HL-60 (cell line): ENCODE measurements around the gene ZNF410.

Source experiments
- GABPA ChIP-seq: IDR thresholded peaks from 2 replicates; pipeline ENCODE4 v1.6.1; 2012; ENCODE audit warnings: low read depth
- POLR2AphosphoS5 ChIP-seq: IDR thresholded peaks from 2 replicates; pipeline ENCODE4 v1.6.1; 2012; ENCODE audit warnings: low read depth
- SPI1 ChIP-seq: IDR thresholded peaks from 2 replicates; pipeline ENCODE4 v1.6.1; 2012; ENCODE audit warnings: low read depth, mild to moderate bottlenecking, borderline replicate concordance
- TF ChIP-seq, protein P1 (sequence below): IDR thresholded peaks from one replicate; pipeline ENCODE4 v1.5.1; 2011; ENCODE audit warnings: low read length, control low read depth, inconsistent platforms; ENCODE audit not compliant: insufficient read depth
- TF ChIP-seq, protein P2 (sequence below): IDR thresholded peaks from 2 replicates; pipeline ENCODE4 v1.6.1; 2012; ENCODE audit warnings: low read depth; ENCODE audit not compliant: insufficient replicate concordance

DNA sequence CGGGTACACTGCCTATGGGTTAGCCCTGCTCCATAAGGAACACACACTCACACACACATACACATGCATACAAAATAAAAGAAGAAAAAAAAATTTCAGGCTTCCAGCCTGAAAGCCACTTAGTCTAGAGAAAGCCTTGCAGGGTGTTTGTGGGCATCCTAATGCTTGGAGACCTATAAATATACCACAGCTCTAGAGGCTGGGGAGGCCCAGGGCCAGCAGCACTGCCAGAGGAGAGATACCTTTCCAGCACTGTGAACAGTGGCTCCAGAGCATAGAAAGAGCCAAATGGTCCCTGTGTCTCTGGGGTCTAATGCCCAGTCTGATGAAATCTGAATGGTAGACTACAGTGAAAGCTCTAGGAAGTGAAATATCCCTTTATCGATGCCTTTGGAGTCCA lies 50.4 kb downstream of the ZNF410 start:
- TF ChIP-seq, protein P1, sequence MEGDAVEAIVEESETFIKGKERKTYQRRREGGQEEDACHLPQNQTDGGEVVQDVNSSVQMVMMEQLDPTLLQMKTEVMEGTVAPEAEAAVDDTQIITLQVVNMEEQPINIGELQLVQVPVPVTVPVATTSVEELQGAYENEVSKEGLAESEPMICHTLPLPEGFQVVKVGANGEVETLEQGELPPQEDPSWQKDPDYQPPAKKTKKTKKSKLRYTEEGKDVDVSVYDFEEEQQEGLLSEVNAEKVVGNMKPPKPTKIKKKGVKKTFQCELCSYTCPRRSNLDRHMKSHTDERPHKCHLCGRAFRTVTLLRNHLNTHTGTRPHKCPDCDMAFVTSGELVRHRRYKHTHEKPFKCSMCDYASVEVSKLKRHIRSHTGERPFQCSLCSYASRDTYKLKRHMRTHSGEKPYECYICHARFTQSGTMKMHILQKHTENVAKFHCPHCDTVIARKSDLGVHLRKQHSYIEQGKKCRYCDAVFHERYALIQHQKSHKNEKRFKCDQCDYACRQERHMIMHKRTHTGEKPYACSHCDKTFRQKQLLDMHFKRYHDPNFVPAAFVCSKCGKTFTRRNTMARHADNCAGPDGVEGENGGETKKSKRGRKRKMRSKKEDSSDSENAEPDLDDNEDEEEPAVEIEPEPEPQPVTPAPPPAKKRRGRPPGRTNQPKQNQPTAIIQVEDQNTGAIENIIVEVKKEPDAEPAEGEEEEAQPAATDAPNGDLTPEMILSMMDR: no peak
- TF ChIP-seq POLR2AphosphoS5 (no peak), GABPA (no peak), SPI1 (no peak)
- TF ChIP-seq, protein P2, sequence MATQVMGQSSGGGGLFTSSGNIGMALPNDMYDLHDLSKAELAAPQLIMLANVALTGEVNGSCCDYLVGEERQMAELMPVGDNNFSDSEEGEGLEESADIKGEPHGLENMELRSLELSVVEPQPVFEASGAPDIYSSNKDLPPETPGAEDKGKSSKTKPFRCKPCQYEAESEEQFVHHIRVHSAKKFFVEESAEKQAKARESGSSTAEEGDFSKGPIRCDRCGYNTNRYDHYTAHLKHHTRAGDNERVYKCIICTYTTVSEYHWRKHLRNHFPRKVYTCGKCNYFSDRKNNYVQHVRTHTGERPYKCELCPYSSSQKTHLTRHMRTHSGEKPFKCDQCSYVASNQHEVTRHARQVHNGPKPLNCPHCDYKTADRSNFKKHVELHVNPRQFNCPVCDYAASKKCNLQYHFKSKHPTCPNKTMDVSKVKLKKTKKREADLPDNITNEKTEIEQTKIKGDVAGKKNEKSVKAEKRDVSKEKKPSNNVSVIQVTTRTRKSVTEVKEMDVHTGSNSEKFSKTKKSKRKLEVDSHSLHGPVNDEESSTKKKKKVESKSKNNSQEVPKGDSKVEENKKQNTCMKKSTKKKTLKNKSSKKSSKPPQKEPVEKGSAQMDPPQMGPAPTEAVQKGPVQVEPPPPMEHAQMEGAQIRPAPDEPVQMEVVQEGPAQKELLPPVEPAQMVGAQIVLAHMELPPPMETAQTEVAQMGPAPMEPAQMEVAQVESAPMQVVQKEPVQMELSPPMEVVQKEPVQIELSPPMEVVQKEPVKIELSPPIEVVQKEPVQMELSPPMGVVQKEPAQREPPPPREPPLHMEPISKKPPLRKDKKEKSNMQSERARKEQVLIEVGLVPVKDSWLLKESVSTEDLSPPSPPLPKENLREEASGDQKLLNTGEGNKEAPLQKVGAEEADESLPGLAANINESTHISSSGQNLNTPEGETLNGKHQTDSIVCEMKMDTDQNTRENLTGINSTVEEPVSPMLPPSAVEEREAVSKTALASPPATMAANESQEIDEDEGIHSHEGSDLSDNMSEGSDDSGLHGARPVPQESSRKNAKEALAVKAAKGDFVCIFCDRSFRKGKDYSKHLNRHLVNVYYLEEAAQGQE: no peak
